Subcutaneous abdominal adipose tissue (tissue), 5 donors: ENCODE data around the gene SSBP3.

Experiments
- H3K27ac ChIP-seq: one replicate; pipeline ENCODE4 v1.7.0; 2013; ENCODE audit warnings: low read depth, mild to moderate bottlenecking, inconsistent platforms, low read length, moderate library complexity
- H3K27me3 ChIP-seq, 5 donors: one replicate each; pipeline ENCODE4 v1.7.0; 2013; ENCODE audit warnings: low read length in 5 of 5, inconsistent platforms in 1 of 5; ENCODE audit not compliant: control insufficient read depth in 5 of 5, insufficient read depth in 4 of 5
- H3K36me3 ChIP-seq, 5 donors: one replicate each; pipeline ENCODE4 v1.7.0; 2013; ENCODE audit warnings: low read length in 5 of 5; ENCODE audit not compliant: control insufficient read depth in 5 of 5, insufficient read depth in 5 of 5
- H3K4me1 ChIP-seq, 5 donors: one replicate each; pipeline ENCODE4 v1.7.0; 2013; ENCODE audit warnings: low read length in 5 of 5, mild to moderate bottlenecking in 3 of 5, moderate library complexity in 1 of 5; ENCODE audit not compliant: control insufficient read depth in 5 of 5, insufficient read depth in 5 of 5
- H3K4me3 ChIP-seq, 5 donors: one replicate each; pipeline ENCODE4 v1.7.0; 2013; ENCODE audit warnings: low read length in 5 of 5, low read depth in 1 of 5
- H3K9ac ChIP-seq, 5 donors: one replicate each; pipeline ENCODE4 v1.7.0; 2013; ENCODE audit warnings: low read length in 5 of 5, mild to moderate bottlenecking in 4 of 5, moderate library complexity in 3 of 5
- H3K9me3 ChIP-seq, 5 donors: one replicate each; pipeline ENCODE4 v1.7.0; 2013; ENCODE audit warnings: low read length in 5 of 5; ENCODE audit not compliant: control insufficient read depth in 5 of 5
- donor health status: healthy.
- donor health status: healthy.
- donor health status: healthy.
- donor health status: healthy.
- donor health status: healthy.

SSBP3 gene

DNA sequence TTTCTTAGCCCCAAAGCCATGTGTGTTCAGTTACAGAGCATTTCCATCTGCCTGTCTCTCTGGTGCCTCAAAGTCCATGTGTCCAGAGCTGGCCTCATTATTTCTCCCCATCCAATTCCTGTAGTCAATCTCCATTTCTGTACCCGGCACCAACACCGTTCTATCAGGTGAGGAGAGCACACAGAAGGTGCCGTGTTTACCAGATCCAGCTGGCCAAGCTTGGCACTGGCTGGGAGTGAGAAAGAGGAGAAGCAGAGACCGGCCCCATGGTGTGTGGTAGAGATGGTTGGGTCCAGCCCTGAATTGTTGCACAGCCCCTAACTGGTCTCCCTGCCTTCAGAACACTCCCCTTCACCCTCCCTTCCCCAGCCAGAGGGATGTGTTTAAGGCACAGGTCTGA is 7.5 kb upstream of the SSBP3 start:
- Histone ChIP-seq H3K9me3 (no peaks in the 10 kb centered on the region), H3K4me1 (peaks cover 0 to 18% (median 6%) of the 10 kb centered on the region in 5 donors), H3K27ac (no peak overlapping the region), H3K9ac (no peak overlapping the region), H3K36me3 (no peaks in the 10 kb centered on the region), H3K4me3 (no peak overlapping the region), H3K27me3 (peaks cover 0 to 5% (median 0%) of the 10 kb centered on the region in 5 donors)

DNA sequence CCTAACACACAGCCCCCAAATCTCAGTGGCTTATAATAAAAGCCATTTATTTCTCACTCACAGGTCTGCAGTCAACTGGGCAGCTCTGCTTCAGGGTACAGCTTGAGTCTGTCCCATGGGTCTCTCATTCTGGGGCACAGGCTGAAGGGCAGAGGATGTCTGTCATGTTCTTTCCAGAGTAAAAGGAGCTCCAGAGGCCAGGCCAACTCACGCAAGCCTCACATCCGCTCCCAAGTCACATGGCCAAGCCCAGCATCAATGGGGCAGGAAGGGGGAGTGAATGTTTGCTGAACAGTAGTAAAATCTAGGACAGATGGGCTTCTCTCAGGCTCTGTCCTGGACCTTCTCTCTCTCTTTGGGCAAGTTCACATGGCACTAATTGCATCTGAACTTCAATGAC is 7.1 kb upstream of the SSBP3 start:
- Histone ChIP-seq H3K36me3 (no peaks in the 10 kb centered on the region), H3K4me1 (peaks cover 0 to 22% (median 10%) of the 10 kb centered on the region in 5 donors), H3K27me3 (peaks cover 0 to 5% (median 0%) of the 10 kb centered on the region in 5 donors), H3K9me3 (no peaks in the 10 kb centered on the region), H3K4me3 (no peak overlapping the region), H3K9ac (no peak overlapping the region), H3K27ac (no peak overlapping the region)

DNA sequence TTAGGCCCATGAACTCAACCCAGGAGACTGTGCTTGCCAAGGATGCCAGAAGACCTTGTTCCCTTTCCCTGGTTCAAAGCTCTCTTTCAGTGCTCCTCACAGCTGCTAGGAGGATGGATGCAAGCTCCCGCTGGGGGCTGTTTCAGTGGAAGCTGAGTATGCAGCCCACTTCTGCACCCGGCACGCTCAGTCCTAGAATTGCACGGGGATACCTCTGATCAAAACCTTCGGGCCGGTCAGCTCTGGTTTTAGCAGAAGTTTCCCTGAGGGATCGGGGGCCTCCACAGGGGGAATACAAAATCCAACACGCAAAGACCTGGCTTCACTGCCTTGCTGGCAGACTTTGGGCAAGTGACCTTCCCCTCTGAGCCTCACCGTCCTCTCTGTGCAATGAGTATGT is 4.2 kb upstream of the SSBP3 start:
- Histone ChIP-seq H3K9ac (no peak overlapping the region), H3K4me3 (no peak overlapping the region), H3K27ac (no peak overlapping the region), H3K4me1 (peaks cover 0 to 33% (median 22%) of the 10 kb centered on the region in 5 donors), H3K27me3 (peaks cover 0 to 4% (median 0%) of the 10 kb centered on the region in 5 donors), H3K9me3 (no peaks in the 10 kb centered on the region), H3K36me3 (no peaks in the 10 kb centered on the region)

DNA sequence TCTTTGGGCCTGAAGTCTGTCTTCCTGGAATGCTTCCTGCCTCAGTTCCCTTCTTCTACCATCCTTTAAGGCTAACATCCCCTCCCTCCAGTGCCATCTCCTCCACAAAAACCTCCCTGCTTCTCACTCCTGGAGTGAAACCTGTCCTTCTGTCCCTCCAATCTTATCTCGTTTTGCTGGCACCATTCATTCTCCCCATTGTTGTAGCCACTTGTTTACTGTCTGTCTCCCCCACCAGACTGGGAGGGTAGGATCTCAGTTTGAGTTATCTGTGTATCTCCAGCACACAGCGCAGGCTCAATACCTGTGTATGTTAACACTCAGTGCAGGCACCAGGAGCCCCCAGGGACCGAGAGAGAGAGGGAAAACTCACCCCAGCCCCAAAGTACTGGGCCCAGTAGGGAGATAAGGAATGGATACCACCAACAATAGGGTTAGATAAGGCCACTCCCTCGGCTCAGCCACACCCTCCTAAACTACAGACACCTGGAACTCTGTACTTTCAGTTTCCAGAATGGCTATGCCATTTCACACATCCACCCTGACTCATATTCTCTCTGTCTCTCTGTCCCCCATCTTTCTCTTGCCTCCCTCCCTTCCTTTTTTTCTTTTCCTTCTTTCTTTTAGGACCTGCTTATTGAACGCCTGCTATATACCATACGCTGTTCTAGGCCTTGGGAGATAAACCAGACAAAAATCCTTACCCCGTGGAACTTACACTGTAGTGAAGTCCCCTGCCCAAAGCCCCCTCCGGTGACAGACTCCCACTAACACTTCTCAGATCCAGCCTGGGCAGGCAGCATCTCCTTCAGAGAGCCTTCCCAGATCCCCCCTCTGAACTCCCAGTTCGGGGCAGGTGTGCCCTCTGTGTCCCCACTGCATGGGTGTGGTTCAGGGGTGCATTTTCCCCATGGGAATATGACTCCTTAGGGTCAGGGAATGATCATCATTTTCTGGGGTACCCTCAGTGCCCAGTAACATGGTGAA is 3.3 kb upstream of the SSBP3 start:
- Histone ChIP-seq H3K4me1 (peaks cover 0 to 42% (median 31%) of the 10 kb centered on the region in 5 donors), H3K9me3 (no peaks in the 10 kb centered on the region), H3K27ac (no peak overlapping the region), H3K36me3 (no peaks in the 10 kb centered on the region), H3K4me3 (no peak overlapping the region), H3K9ac (no peak overlapping the region), H3K27me3 (no peaks in the 10 kb centered on the region)

DNA sequence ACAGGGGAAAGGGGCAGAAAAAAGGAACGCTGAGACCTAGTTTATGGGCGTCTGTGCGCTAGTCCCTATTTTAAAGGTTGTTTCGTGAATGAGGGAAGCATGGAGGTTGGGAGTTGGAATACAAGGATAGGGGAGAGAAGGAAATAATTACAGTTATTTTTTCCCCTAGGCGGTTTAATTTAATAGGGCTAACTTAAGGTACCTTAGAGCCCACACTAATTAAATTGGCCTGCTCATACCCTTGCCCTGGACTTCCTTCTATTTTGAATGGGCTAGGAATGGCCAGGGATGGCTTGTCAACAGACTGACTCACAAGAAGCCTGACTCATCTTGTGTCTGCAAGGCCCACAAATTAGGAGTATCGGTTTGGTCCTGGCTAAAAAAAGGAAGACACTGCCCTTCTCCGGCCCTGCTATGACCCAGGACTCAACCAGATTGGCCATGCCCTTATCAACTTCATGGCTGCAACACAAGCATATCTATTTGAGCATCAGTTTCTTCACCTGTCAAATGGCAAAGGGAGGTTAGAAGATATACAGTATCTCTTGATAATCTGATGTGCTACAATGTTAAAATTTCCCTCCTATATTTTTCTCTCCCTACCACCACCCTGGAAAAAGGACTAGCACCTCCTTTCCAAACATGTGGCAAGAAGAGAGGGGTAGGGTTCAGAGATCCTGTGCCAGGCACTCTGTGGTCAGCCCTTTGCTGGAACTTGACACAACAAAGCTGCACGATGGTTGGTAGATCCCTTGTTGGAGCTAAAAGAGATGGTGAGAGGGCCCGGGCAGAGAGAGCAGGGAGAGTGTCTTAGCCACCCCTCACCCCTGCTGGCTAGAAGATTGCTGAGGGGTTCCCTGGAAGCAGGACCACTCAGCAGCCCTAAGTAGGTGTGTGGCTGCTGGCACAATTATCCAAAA is 2.2 kb upstream of the SSBP3 start:
- H3K4me1 ChIP-seq = peaks cover 3 to 47% (median 38%) of the 10 kb centered on the region in 5 donors
- peak overlapping the region; percentile 3 to 82 (median 59) for H3K4me3 ChIP-seq
- peaks cover 0 to 2% (median 0%) of the 10 kb centered on the region in 5 donors for H3K36me3 ChIP-seq
- H3K27me3 ChIP-seq = no peaks in the 10 kb centered on the region
- peak overlapping the region; percentile 40 for H3K27ac ChIP-seq
- H3K9me3 ChIP-seq = no peaks in the 10 kb centered on the region
- H3K9ac ChIP-seq = peak overlapping the region in 2 of 5 donors; percentile 28 to 60

DNA sequence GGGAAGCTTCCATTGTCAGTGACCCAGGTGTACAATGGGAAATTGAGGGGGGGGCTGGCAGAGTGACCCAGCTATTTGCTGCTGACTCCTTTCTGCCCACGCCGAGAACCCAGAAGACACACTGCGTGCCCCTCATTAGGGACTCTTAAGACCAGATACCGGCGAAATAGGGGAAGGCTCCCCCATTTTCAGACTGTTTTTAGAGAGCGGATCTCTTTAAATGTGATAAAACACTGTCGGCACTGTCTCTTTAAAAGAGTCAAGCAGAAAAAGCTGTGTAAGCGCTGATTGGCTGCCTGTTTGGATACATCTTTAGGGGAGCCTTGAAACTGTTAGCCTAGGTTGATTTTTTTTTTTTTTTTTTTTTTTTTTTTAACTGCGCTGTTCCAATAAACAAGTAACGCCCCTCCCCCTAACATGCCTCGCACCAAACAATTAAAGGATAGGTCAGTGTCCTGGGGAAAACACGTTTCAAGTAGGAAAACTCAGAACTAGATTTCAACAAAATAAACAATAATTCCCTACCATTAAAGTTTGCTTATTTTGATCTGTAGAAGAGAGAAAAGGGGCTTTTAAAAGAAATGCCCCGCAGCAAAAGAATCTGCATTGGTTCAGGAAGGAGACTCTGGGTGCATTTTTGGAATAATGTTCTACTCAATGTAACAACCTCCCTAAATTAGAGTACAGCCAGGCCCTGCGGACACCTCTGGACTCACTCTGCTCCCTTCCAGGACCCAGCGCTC is 1.4 kb upstream of the SSBP3 start:
- Histone ChIP-seq H3K27me3 (no peaks in the 10 kb centered on the region), H3K36me3 (peaks cover 0 to 6% (median 3%) of the 10 kb centered on the region in 5 donors), H3K9ac (peak overlapping the region in 4 of 5 donors; percentile 63 to 89 (median 76)), H3K9me3 (no peaks in the 10 kb centered on the region), H3K4me3 (peak overlapping the region; percentile 62 to 93 (median 82)), H3K27ac (peak overlapping the region; percentile 83), H3K4me1 (peaks cover 3 to 49% (median 39%) of the 10 kb centered on the region in 5 donors)

DNA sequence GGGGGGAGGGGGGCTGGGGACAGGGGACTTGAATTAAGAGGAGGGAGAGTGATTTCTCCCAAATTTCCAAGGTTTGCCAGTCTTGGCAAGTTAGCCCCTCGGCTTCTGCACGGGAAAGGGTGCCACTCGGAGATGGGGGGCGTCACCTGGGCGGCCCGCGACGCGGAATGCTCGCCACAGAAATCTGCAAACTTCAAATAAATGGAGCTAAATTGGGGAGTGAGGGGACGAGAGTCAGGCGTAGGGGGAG is 885 bp upstream of the SSBP3 start:
- H3K4me3 ChIP-seq = peak overlapping the region; percentile 62 to 93 (median 82)
- H3K27me3 ChIP-seq = no peaks in the 10 kb centered on the region
- H3K4me1 ChIP-seq = peaks cover 3 to 50% (median 39%) of the 10 kb centered on the region in 5 donors
- peak overlapping the region; percentile 83 for H3K27ac ChIP-seq
- H3K9ac ChIP-seq = peak overlapping the region in 4 of 5 donors; percentile 63 to 89 (median 76)
- no peaks in the 10 kb centered on the region for H3K9me3 ChIP-seq
- peaks cover 0 to 8% (median 5%) of the 10 kb centered on the region in 5 donors for H3K36me3 ChIP-seq

DNA sequence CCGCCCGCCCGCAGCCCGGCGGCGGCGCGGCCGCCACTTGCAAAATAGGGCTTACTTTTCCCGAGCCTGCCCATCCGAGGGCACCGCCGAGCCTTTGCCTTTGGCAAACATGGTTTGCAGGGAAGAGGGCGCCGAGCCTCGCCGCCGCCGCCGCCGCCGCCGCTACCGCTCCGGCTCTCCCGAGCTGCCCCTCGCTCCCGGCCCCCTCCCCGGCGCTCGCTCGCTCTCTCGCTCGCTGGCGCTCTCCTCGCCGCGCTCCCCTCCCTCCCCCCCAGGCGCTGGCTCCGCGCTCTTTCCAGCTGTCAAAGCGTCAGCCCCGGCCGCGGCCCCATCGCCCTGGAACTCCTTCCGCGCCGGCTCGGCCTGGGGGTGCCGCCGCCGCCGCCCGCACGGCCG is 298 bp downstream of the SSBP3 start:
- no peaks in the 10 kb centered on the region for H3K9me3 ChIP-seq
- peaks cover 9 to 19% (median 16%) of the 10 kb centered on the region in 5 donors for H3K36me3 ChIP-seq
- H3K4me1 ChIP-seq = peaks cover 3 to 53% (median 39%) of the 10 kb centered on the region in 5 donors
- no peak overlapping the region for H3K9ac ChIP-seq
- peak overlapping the region in 3 of 5 donors; percentile 38 to 79 (median 75) for H3K4me3 ChIP-seq
- H3K27me3 ChIP-seq = no peaks in the 10 kb centered on the region
- no peak overlapping the region for H3K27ac ChIP-seq
